ENCODE data around the gene CXorf58.
"Not testable (repeated sequence)": the region's sequence is repeated elsewhere in the genome, so short reads cannot be mapped to it uniquely, and the experiment has no call there.

The CXorf58 gene

DNA sequence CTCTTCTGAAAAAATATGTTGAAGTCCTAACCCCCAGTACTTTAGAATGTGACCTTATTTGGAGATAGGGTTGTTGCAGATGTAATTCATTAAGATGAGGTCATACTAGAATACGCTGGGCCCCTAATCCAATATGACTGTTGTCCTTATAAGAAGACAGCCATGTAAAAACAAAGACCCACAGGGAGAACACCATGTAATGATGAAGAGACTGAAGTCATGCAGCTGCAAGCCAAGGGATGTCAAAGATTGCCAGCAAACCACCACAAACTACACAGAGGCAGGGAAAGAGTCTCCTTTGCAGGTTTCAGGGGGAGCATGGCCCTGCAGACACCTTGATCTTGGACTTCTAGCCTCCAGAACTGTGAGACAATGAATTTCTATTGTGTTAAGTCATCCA lies 37.4 kb downstream of the CXorf58 start:
- Histone ChIP-seq H3K27me3 (ENCODE audit: control insufficient read depth in 5 of 5, insufficient read depth in 4 of 5, low read length in 5 of 5) (peaks cover 2 to 21% (median 4%) of the 10 kb centered on the region in 5 donors), H3K9me3 (ENCODE audit: control insufficient read depth in 5 of 5, low read length in 5 of 5) (no peaks in the 10 kb centered on the region)

GRCh38 chrX:23952391-23952790 lies 44.6 kb downstream of the CXorf58 start:
- H3K36me3 ChIP-seq (ENCODE audit: control insufficient read depth in 5 of 5, insufficient read depth in 5 of 5, low read length in 5 of 5): no peaks in the 10 kb centered on the region
- H3K4me3 ChIP-seq (ENCODE audit: low read depth in 1 of 5, low read length in 5 of 5): no peak overlapping the region
- no peak overlapping the region for H3K9ac ChIP-seq (ENCODE audit: low read length in 5 of 5)
- H3K4me1 ChIP-seq (ENCODE audit: control insufficient read depth in 5 of 5, insufficient read depth in 5 of 5, low read length in 5 of 5): no peaks in the 10 kb centered on the region
- H3K27me3 ChIP-seq (ENCODE audit: control insufficient read depth in 5 of 5, insufficient read depth in 4 of 5, low read length in 5 of 5): peaks cover 0 to 4% (median 0%) of the 10 kb centered on the region in 5 donors
- no peak overlapping the region for H3K27ac ChIP-seq (ENCODE audit: low read depth, low read length)
- no peaks in the 10 kb centered on the region for H3K9me3 ChIP-seq (ENCODE audit: control insufficient read depth in 5 of 5, low read length in 5 of 5)

More for the DNA sequence above, 37.4 kb downstream of the CXorf58 start:
- Histone ChIP-seq H3K4me1 (ENCODE audit: control insufficient read depth in 5 of 5, insufficient read depth in 5 of 5, low read length in 5 of 5) (no peaks in the 10 kb centered on the region), H3K4me3 (ENCODE audit: low read depth in 1 of 5, low read length in 5 of 5) (no peak overlapping the region), H3K36me3 (ENCODE audit: control insufficient read depth in 5 of 5, insufficient read depth in 5 of 5, low read length in 5 of 5) (no peaks in the 10 kb centered on the region), H3K27ac (ENCODE audit: low read depth, low read length) (no peak overlapping the region), H3K9ac (ENCODE audit: low read length in 5 of 5) (no peak overlapping the region)

DNA sequence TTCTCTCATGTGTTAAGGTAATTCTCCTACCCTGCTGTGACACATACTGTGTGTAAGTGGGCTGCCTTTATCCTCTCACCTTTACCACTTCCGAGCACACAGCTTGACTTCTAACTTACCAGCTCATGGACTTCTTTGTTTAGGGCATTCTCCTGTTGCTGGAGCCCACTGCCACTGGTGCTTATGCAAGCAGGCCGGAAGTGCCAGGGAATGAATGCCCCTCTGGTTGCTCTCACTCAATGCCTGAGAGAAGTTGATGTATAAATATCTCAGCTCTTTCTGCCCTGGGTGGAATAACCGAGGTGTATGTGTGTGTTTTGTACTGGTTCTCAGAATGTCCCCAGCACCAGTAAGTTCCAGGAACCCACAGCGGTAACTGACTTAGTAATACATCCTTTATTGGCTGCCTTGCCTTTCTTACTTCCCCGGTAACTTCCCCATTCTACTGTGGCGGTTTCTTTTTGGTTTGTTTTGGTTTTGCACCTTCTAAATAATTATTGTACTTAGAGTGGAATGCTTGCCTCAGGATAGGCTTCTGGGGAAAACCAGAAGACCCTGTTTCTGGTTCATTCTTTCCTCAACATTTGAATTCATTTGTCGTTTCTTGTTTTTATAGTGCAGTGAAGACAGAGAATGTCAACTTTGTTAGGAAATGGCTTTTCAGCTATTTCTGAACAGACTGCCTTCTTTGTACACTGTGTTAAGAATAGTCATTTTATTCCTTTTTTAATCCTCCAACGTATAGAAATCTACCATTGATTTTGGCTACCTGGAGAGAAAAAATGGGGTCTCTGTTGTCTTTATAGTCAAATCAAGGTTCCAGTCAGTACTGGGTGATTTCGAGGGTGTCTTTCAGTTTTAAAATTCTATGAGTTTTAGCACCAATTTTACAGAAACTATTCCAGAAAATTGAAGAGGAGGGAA lies 45.4 kb downstream of the CXorf58 start:
- peak overlapping the region in 1 of 5 donors; percentile 20 for H3K9ac ChIP-seq (ENCODE audit: low read length in 5 of 5)
- no peaks in the 10 kb centered on the region for H3K36me3 ChIP-seq (ENCODE audit: control insufficient read depth in 5 of 5, insufficient read depth in 5 of 5, low read length in 5 of 5)
- H3K4me1 ChIP-seq (ENCODE audit: control insufficient read depth in 5 of 5, insufficient read depth in 5 of 5, low read length in 5 of 5): no peaks in the 10 kb centered on the region
- peak overlapping the region in 1 of 5 donors; percentile 16 for H3K4me3 ChIP-seq (ENCODE audit: low read depth in 1 of 5, low read length in 5 of 5)
- H3K9me3 ChIP-seq (ENCODE audit: control insufficient read depth in 5 of 5, low read length in 5 of 5): no peaks in the 10 kb centered on the region
- H3K27me3 ChIP-seq (ENCODE audit: control insufficient read depth in 5 of 5, insufficient read depth in 4 of 5, low read length in 5 of 5): peaks cover 0 to 4% (median 0%) of the 10 kb centered on the region in 5 donors
- no peak overlapping the region for H3K27ac ChIP-seq (ENCODE audit: low read depth, low read length)

- no peak overlapping the region for H3K4me3 ChIP-seq (ENCODE audit: low read depth in 1 of 5, low read length in 5 of 5)
- H3K9me3 ChIP-seq (ENCODE audit: control insufficient read depth in 5 of 5, low read length in 5 of 5): no peaks in the 10 kb centered on the region
- H3K27ac ChIP-seq (ENCODE audit: low read depth, low read length): no peak overlapping the region
- H3K27me3 ChIP-seq (ENCODE audit: control insufficient read depth in 5 of 5, insufficient read depth in 4 of 5, low read length in 5 of 5): peaks cover 0 to 4% (median 0%) of the 10 kb centered on the region in 5 donors
- H3K4me1 ChIP-seq (ENCODE audit: control insufficient read depth in 5 of 5, insufficient read depth in 5 of 5, low read length in 5 of 5): no peaks in the 10 kb centered on the region
- H3K9ac ChIP-seq (ENCODE audit: low read length in 5 of 5): no peak overlapping the region
- no peaks in the 10 kb centered on the region for H3K36me3 ChIP-seq (ENCODE audit: control insufficient read depth in 5 of 5, insufficient read depth in 5 of 5, low read length in 5 of 5)
These were observed 46.1 kb downstream of the CXorf58 start for GRCh38 chrX:23953908-23954269.

GRCh38 chrX:23954396-23954795 lies 46.6 kb downstream of the CXorf58 start:
- no peak overlapping the region for H3K4me3 ChIP-seq (ENCODE audit: low read depth in 1 of 5, low read length in 5 of 5)
- H3K4me1 ChIP-seq (ENCODE audit: control insufficient read depth in 5 of 5, insufficient read depth in 5 of 5, low read length in 5 of 5): no peaks in the 10 kb centered on the region
- no peaks in the 10 kb centered on the region for H3K36me3 ChIP-seq (ENCODE audit: control insufficient read depth in 5 of 5, insufficient read depth in 5 of 5, low read length in 5 of 5)
- no peak overlapping the region for H3K9ac ChIP-seq (ENCODE audit: low read length in 5 of 5)
- no peaks in the 10 kb centered on the region for H3K9me3 ChIP-seq (ENCODE audit: control insufficient read depth in 5 of 5, low read length in 5 of 5)
- H3K27me3 ChIP-seq (ENCODE audit: control insufficient read depth in 5 of 5, insufficient read depth in 4 of 5, low read length in 5 of 5): peaks cover 0 to 4% (median 0%) of the 10 kb centered on the region in 5 donors
- H3K27ac ChIP-seq (ENCODE audit: low read depth, low read length): no peak overlapping the region

GRCh38 chrX:23959781-23960180 lies 52.0 kb downstream of the CXorf58 start:
- Histone ChIP-seq H3K27ac (ENCODE audit: low read depth, low read length) (no peak overlapping the region), H3K9me3 (ENCODE audit: control insufficient read depth in 5 of 5, low read length in 5 of 5) (peaks cover 0 to 5% (median 0%) of the 10 kb centered on the region in 5 donors), H3K4me1 (ENCODE audit: control insufficient read depth in 5 of 5, insufficient read depth in 5 of 5, low read length in 5 of 5) (no peaks in the 10 kb centered on the region), H3K9ac (ENCODE audit: low read length in 5 of 5) (no peak overlapping the region), H3K36me3 (ENCODE audit: control insufficient read depth in 5 of 5, insufficient read depth in 5 of 5, low read length in 5 of 5) (no peaks in the 10 kb centered on the region), H3K27me3 (ENCODE audit: control insufficient read depth in 5 of 5, insufficient read depth in 4 of 5, low read length in 5 of 5) (peaks cover 0 to 7% (median 4%) of the 10 kb centered on the region in 5 donors), H3K4me3 (ENCODE audit: low read depth in 1 of 5, low read length in 5 of 5) (no peak overlapping the region)

DNA sequence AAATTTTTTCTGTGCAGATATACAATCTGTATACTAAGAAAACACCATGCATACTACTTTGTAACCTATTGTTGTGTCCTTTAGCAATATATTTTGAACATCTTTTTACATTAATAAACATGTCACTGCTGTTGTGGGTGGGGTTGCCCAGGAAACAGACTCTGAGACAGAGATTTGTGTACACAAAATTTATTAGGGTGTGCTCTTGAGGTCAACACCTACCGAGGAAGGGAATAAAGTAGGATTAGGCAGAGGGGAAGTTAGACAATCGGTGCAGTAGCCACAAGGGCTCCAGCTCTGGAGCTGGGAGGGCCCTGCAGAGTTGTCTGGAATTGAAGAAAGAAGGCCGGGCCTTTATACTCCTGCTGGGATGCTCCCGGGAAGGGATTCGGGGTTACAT lies 56.4 kb downstream of the CXorf58 start:
- Histone ChIP-seq H3K36me3 (ENCODE audit: control insufficient read depth in 5 of 5, insufficient read depth in 5 of 5, low read length in 5 of 5) (no peaks in the 10 kb centered on the region), H3K4me1 (ENCODE audit: control insufficient read depth in 5 of 5, insufficient read depth in 5 of 5, low read length in 5 of 5) (no peaks in the 10 kb centered on the region), H3K9me3 (ENCODE audit: control insufficient read depth in 5 of 5, low read length in 5 of 5) (peaks cover 0 to 7% (median 0%) of the 10 kb centered on the region in 5 donors), H3K27ac (ENCODE audit: low read depth, low read length) (no peak overlapping the region), H3K27me3 (ENCODE audit: control insufficient read depth in 5 of 5, insufficient read depth in 4 of 5, low read length in 5 of 5) (peaks cover 0 to 7% (median 7%) of the 10 kb centered on the region in 5 donors), H3K9ac (ENCODE audit: low read length in 5 of 5) (no peak overlapping the region), H3K4me3 (ENCODE audit: low read depth in 1 of 5, low read length in 5 of 5) (no peak overlapping the region)

DNA sequence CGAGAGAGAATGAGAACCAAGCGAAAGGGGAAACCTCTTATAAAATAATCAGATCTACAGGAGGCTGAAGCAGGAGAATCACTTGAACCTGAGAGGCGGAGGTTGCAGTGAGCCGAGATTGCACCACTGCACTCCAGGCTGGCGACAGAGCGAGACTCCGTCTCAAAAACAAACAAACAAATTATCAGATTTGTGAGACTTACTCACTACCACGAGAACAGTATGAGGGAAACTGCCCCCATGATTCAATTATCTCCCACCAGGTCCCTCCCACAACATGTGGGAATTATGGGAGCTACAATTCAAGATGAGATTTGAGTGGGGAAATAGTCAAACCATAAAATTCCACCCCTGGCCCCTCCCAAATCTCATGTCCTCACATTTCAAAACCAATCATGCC lies 57.8 kb downstream of the CXorf58 start:
- H3K36me3 ChIP-seq (ENCODE audit: control insufficient read depth in 5 of 5, insufficient read depth in 5 of 5, low read length in 5 of 5); H3K4me1 ChIP-seq (ENCODE audit: control insufficient read depth in 5 of 5, insufficient read depth in 5 of 5, low read length in 5 of 5); H3K9me3 ChIP-seq (ENCODE audit: control insufficient read depth in 5 of 5, low read length in 5 of 5); H3K9ac ChIP-seq (ENCODE audit: low read length in 5 of 5); H3K4me3 ChIP-seq (ENCODE audit: low read depth in 1 of 5, low read length in 5 of 5); H3K27me3 ChIP-seq (ENCODE audit: control insufficient read depth in 5 of 5, insufficient read depth in 4 of 5, low read length in 5 of 5); H3K27ac ChIP-seq (ENCODE audit: low read depth, low read length): not testable (repeated sequence)

- Histone ChIP-seq H3K4me1 (ENCODE audit: control insufficient read depth in 5 of 5, insufficient read depth in 5 of 5, low read length in 5 of 5) (peaks cover 0 to 3% (median 0%) of the 10 kb centered on the region in 5 donors), H3K27me3 (ENCODE audit: control insufficient read depth in 5 of 5, insufficient read depth in 4 of 5, low read length in 5 of 5) (peaks cover 0 to 14% (median 2%) of the 10 kb centered on the region in 5 donors), H3K9ac (ENCODE audit: low read length in 5 of 5) (no peak overlapping the region), H3K36me3 (ENCODE audit: control insufficient read depth in 5 of 5, insufficient read depth in 5 of 5, low read length in 5 of 5) (no peaks in the 10 kb centered on the region), H3K4me3 (ENCODE audit: low read depth in 1 of 5, low read length in 5 of 5) (no peak overlapping the region), H3K27ac (ENCODE audit: low read depth, low read length) (no peak overlapping the region), H3K9me3 (ENCODE audit: control insufficient read depth in 5 of 5, low read length in 5 of 5) (no peaks in the 10 kb centered on the region)
These were observed 70.7 kb downstream of the CXorf58 start for GRCh38 chrX:23978491-23978890.

DNA sequence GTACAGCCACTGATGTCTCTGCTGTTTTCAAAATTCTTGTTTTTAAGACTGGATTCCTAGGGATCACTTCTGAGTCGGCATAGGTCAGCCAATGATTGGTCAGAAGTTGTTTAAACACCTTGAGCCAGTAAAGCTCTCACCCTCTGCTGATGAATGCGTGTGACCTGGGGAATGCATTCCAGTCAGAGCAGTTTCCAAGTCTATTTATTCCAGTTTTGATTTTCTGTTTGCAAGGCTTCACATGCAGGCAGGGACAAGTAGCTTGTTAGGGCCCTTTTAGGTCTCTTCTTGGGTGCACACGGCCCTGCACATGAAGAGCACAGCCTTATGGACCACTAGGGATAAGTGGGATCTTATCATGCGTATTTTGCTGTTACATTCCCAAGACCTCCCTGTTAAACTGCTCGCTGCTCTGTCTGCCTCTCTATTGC lies 72.2 kb downstream of the CXorf58 start:
- Histone ChIP-seq H3K9me3 (ENCODE audit: control insufficient read depth in 5 of 5, low read length in 5 of 5) (no peaks in the 10 kb centered on the region), H3K9ac (ENCODE audit: low read length in 5 of 5) (no peak overlapping the region), H3K4me3 (ENCODE audit: low read depth in 1 of 5, low read length in 5 of 5) (no peak overlapping the region), H3K36me3 (ENCODE audit: control insufficient read depth in 5 of 5, insufficient read depth in 5 of 5, low read length in 5 of 5) (no peaks in the 10 kb centered on the region), H3K27ac (ENCODE audit: low read depth, low read length) (no peak overlapping the region), H3K27me3 (ENCODE audit: control insufficient read depth in 5 of 5, insufficient read depth in 4 of 5, low read length in 5 of 5) (peaks cover 0 to 14% (median 2%) of the 10 kb centered on the region in 5 donors), H3K4me1 (ENCODE audit: control insufficient read depth in 5 of 5, insufficient read depth in 5 of 5, low read length in 5 of 5) (peaks cover 0 to 3% (median 0%) of the 10 kb centered on the region in 5 donors)
